Measurements from ENCODE around the gene SLC23A3. TPM values are rescaled to one million over a fixed set of nuclear protein-coding genes. Genes with fewer than 3 reads are reported as not detected.

The SLC23A3 gene
- total RNA-seq, 2 donors from 2014 or later = 0.46 to 1.9 TPM

DNA sequence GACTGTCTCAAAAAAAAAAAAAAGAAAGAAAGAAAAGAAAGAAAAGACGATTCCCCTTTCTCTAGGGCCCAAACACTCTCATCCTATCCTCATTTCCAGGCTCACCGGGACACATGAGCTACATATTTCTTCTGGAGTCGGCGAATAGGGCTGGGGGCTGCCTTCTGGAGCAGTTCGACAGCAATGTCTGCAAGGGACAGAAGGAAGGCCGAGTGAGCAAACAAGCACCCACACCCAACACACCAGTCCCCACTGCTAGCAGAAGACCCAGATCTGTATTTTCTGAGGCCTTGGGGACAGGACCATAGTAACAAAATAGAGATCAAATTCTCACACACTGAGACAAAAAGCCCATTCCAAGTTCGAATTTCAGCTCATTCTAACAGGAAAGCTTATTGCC lies 5.7 kb upstream of the SLC23A3 start:
- H3K36me3 ChIP-seq (ENCODE audit: control insufficient read depth, insufficient read depth, low read length) = peaks cover 40% of the 10 kb centered on the region
- H3K27me3 Mint-ChIP-seq (ENCODE audit: insufficient read depth) = no peaks in the 10 kb centered on the region
- peaks cover 15% of the 10 kb centered on the region for H3K36me3 Mint-ChIP-seq (ENCODE audit: low read depth)
- WGBS, 2 experiments (ENCODE audit: insufficient coverage in 1 of 2, insufficient read length in 1 of 2) = 89 to 100% methylated on average over 1 to 7 of the region's 7 CpGs
- peaks cover 21% of the 10 kb centered on the region for H3K4me1 Mint-ChIP-seq
- H3K4me3 Mint-ChIP-seq = peak overlapping the region; percentile 76
- H3K9me3 ChIP-seq (ENCODE audit: control insufficient read depth, low read length) = no peaks in the 10 kb centered on the region
- TF ChIP-seq, protein P1, sequence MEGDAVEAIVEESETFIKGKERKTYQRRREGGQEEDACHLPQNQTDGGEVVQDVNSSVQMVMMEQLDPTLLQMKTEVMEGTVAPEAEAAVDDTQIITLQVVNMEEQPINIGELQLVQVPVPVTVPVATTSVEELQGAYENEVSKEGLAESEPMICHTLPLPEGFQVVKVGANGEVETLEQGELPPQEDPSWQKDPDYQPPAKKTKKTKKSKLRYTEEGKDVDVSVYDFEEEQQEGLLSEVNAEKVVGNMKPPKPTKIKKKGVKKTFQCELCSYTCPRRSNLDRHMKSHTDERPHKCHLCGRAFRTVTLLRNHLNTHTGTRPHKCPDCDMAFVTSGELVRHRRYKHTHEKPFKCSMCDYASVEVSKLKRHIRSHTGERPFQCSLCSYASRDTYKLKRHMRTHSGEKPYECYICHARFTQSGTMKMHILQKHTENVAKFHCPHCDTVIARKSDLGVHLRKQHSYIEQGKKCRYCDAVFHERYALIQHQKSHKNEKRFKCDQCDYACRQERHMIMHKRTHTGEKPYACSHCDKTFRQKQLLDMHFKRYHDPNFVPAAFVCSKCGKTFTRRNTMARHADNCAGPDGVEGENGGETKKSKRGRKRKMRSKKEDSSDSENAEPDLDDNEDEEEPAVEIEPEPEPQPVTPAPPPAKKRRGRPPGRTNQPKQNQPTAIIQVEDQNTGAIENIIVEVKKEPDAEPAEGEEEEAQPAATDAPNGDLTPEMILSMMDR (conservative IDR thresholded peaks at IDR 0.05) = no peak
- no peak overlapping the region for H3K27ac Mint-ChIP-seq
- no peak overlapping the region for H3K9ac ChIP-seq (ENCODE audit: extremely low read depth, low read length, poor library complexity, severe bottlenecking)
- H3K4me1 ChIP-seq (ENCODE audit: control insufficient read depth, insufficient read depth, low read length) = no peaks in the 10 kb centered on the region
- H3K9me3 Mint-ChIP-seq = no peaks in the 10 kb centered on the region
- H3K4me3 ChIP-seq (ENCODE audit: low read length) = peak overlapping the region; percentile 96
- no peak overlapping the region for H3K27ac ChIP-seq (ENCODE audit: low read depth, low read length)
- no peak for DNase-seq
- H3K27me3 ChIP-seq (ENCODE audit: control insufficient read depth, insufficient read depth, low read length, poor library complexity, severe bottlenecking) = no peaks in the 10 kb centered on the region

GRCh38 chr2:219174801-219175200 lies 5.0 kb upstream of the SLC23A3 start:
- Histone ChIP-seq H3K4me3 (ENCODE audit: low read length) (no peak overlapping the region), H3K27ac (ENCODE audit: low read depth, low read length) (no peak overlapping the region), H3K4me1 (ENCODE audit: control insufficient read depth, insufficient read depth, low read length) (no peaks in the 10 kb centered on the region), H3K27me3 (ENCODE audit: control insufficient read depth, insufficient read depth, low read length, poor library complexity, severe bottlenecking) (no peaks in the 10 kb centered on the region), H3K36me3 (ENCODE audit: control insufficient read depth, insufficient read depth, low read length) (peaks cover 33% of the 10 kb centered on the region), H3K9ac (ENCODE audit: extremely low read depth, low read length, poor library complexity, severe bottlenecking) (no peak overlapping the region), H3K9me3 (ENCODE audit: control insufficient read depth, low read length) (no peaks in the 10 kb centered on the region)
- Mint-ChIP-seq H3K4me3 (no peak overlapping the region), H3K27ac (no peak overlapping the region), H3K4me1 (peaks cover 21% of the 10 kb centered on the region), H3K27me3 (ENCODE audit: insufficient read depth) (no peaks in the 10 kb centered on the region), H3K36me3 (ENCODE audit: low read depth) (peaks cover 13% of the 10 kb centered on the region), H3K9me3 (no peaks in the 10 kb centered on the region)
- TF ChIP-seq, protein P1 (conservative IDR thresholded peaks at IDR 0.05) = no peak
- 90 to 97% methylated on average over 4 to 7 of the region's 7 CpGs for WGBS, 2 experiments (ENCODE audit: insufficient coverage in 1 of 2, insufficient read length in 1 of 2)
- no peak for DNase-seq

DNA sequence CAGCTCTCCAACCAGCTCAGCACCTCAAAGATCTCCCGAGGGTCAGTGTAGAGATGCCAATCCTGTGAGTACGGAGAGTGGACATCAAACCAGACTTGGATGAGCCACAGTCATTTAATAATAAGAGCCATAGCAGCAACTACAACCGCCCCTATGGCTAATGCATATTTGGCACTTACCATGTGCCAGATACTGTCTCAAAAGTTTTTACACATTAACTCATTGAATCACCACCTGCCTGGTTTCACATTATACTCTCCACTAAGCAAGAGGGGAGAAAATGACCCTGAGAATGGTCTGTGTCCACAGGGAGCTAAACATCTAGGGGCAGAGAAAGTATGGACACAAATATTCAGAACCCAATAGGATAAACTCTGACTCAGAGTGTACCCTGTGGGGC lies 4.3 kb upstream of the SLC23A3 start:
- Histone ChIP-seq H3K4me1 (ENCODE audit: control insufficient read depth, insufficient read depth, low read length) (no peaks in the 10 kb centered on the region), H3K9me3 (ENCODE audit: control insufficient read depth, low read length) (no peaks in the 10 kb centered on the region), H3K4me3 (ENCODE audit: low read length) (no peak overlapping the region), H3K9ac (ENCODE audit: extremely low read depth, low read length, poor library complexity, severe bottlenecking) (no peak overlapping the region), H3K27me3 (ENCODE audit: control insufficient read depth, insufficient read depth, low read length, poor library complexity, severe bottlenecking) (no peaks in the 10 kb centered on the region), H3K36me3 (ENCODE audit: control insufficient read depth, insufficient read depth, low read length) (peaks cover 29% of the 10 kb centered on the region), H3K27ac (ENCODE audit: low read depth, low read length) (no peak overlapping the region)
- H3K36me3 Mint-ChIP-seq (ENCODE audit: low read depth) = peaks cover 13% of the 10 kb centered on the region
- 98 to 100% methylated on average over 2 to 3 of the region's 3 CpGs for WGBS, 2 experiments (ENCODE audit: insufficient coverage in 1 of 2, insufficient read length in 1 of 2)
- peaks cover 19% of the 10 kb centered on the region for H3K4me1 Mint-ChIP-seq
- TF ChIP-seq, protein P1 (conservative IDR thresholded peaks at IDR 0.05) = no peak
- H3K9me3 Mint-ChIP-seq = no peaks in the 10 kb centered on the region
- H3K27me3 Mint-ChIP-seq (ENCODE audit: insufficient read depth) = peaks cover 4% of the 10 kb centered on the region
- no peak for DNase-seq
- no peak overlapping the region for H3K4me3 Mint-ChIP-seq
- no peak overlapping the region for H3K27ac Mint-ChIP-seq

Measured in endodermal cell (in vitro differentiated cells).